PC-9 (cell line): ENCODE data around the gene SLC22A31. TPM values are rescaled to one million over a fixed set of nuclear protein-coding genes. Genes with fewer than 3 reads are reported as not detected.

Experiments
- BruUV-seq: library from RNA; stranded (reverse); fragments of 400-500 nt; replicated peaks from 2 replicates; lab custom pipeline; 2021; lab: Mats Ljungman, UMichigan
- CTCF ChIA-PET: fragments of 300-600 bp; sonication (Branson Sonifier 250); formaldehyde crosslinking; loops from one replicate; lab custom pipeline; 2022; ENCODE audit warnings: antibody characterized with exemption; lab: Charles Lee
- POLR2A ChIA-PET: fragments of 300-600 bp; sonication (Branson Sonifier 250); formaldehyde crosslinking; loops from one replicate; lab custom pipeline; 2022; ENCODE audit warnings: antibody characterized with exemption; ENCODE audit not compliant: unreplicated experiment; lab: Charles Lee
- DNase-seq, 2 experiments: peaks; one replicate each; pipeline versions ENCODE4 v3.0.0 to v3.0.0-alpha.2; 2015 to 2022; ENCODE audit warnings: mixed read lengths in 1 of 2
- H2AFZ ChIP-seq: fragments of 200-600 bp; sonication (generic); 2 replicates; pipeline ENCODE4 v1.8.1; 2017; ENCODE audit warnings: antibody characterized with exemption
- H3F3A ChIP-seq: fragments of 200-600 bp; sonication (generic); 2 replicates; pipeline ENCODE4 v1.8.1; 2017; ENCODE audit warnings: antibody characterized with exemption, mild to moderate bottlenecking, low read depth; ENCODE audit not compliant: insufficient read depth
- H3K27ac ChIP-seq: fragments of 200-600 bp; sonication (generic); 2 replicates; pipeline ENCODE4 v1.6.1; 2016; ENCODE audit warnings: mixed run types
- H3K27me3 ChIP-seq: fragments of 200-600 bp; sonication (generic); 2 replicates; pipeline ENCODE4 v1.6.1; 2016; ENCODE audit warnings: low read depth, mixed run types; ENCODE audit not compliant: insufficient read depth
- H3K36me3 ChIP-seq: fragments of 200-600 bp; sonication (generic); 2 replicates; pipeline ENCODE4 v1.6.1; 2016; ENCODE audit warnings: low read depth, mixed run types
- H3K4me1 ChIP-seq: fragments of 200-600 bp; sonication (generic); replicated peaks from 2 replicates; pipeline ENCODE4 v1.6.1; 2016; ENCODE audit warnings: mixed run types; ENCODE audit not compliant: insufficient read depth
- H3K4me2 ChIP-seq: fragments of 200-600 bp; sonication (generic); 2 replicates; pipeline ENCODE4 v1.6.1; 2017; ENCODE audit warnings: mixed run types
- H3K4me3 ChIP-seq: fragments of 200-600 bp; sonication (generic); 2 replicates; pipeline ENCODE4 v1.6.1; 2016; ENCODE audit warnings: mixed run types
- H3K79me2 ChIP-seq: fragments of 200-600 bp; sonication (generic); 2 replicates; pipeline ENCODE4 v1.6.1; 2017; ENCODE audit warnings: low read depth, mixed run types
- H3K9me2 ChIP-seq: fragments of 200-600 bp; sonication (generic); 2 replicates; pipeline ENCODE4 v1.8.1; 2017; ENCODE audit warnings: mild to moderate bottlenecking; ENCODE audit not compliant: insufficient read depth
- H3K9me3 ChIP-seq: fragments of 200-600 bp; sonication (generic); 2 replicates; pipeline ENCODE4 v1.8.1; 2016; ENCODE audit warnings: low read depth; ENCODE audit not compliant: insufficient read depth
- H4K20me1 ChIP-seq: fragments of 200-600 bp; sonication (generic); 2 replicates; pipeline ENCODE4 v1.8.1; 2017; ENCODE audit not compliant: insufficient read depth
- CTCF ChIP-seq: fragments of 200-600 bp; sonication (generic); conservative IDR thresholded peaks from 2 replicates; pipeline ENCODE4 v1.6.1; 2017; ENCODE audit warnings: mixed run types, antibody characterized with exemption, mild to moderate bottlenecking, moderate library complexity
- EZH2 ChIP-seq: fragments of 200-600 bp; sonication (generic); IDR thresholded peaks from 2 replicates; pipeline ENCODE4 v1.8.0; 2017; ENCODE audit warnings: antibody characterized with exemption, low read depth
- intact Hi-C: fragments of 100-400 bp; cut with micrococcal nuclease; formaldehyde crosslinking; loops from one replicate; pipeline ENCODE4 v1.10.0; 2022; ENCODE audit not compliant: unreplicated experiment
- total RNA-seq: library from RNA; stranded (reverse); gene quantifications from 2 replicates; pipeline ENCODE4 v1.2.3, GENCODE V29; 2021

The SLC22A31 gene
- total RNA-seq, 1 experiment from 2014 or later: 2.5 TPM

- no peak for TF ChIP-seq EZH2
- TF ChIP-seq CTCF: no peak
- Histone ChIP-seq H3K4me1 (peaks cover 11% of the 10 kb centered on the region), H3K4me2 (no peak overlapping the region), H3F3A (peaks cover 11% of the 10 kb centered on the region; the same call in 1 of the 2 replicates), H3K36me3 (no peaks in the 10 kb centered on the region), H3K27me3 (peaks cover 35% of the 10 kb centered on the region), H3K27ac (no peak overlapping the region), H3K4me3 (no peak overlapping the region), H3K79me2 (no peaks in the 10 kb centered on the region), H4K20me1 (no peaks in the 10 kb centered on the region; the same call in 1 of the 2 replicates), H3K9me3 (no peaks in the 10 kb centered on the region), H3K9me2 (no peaks in the 10 kb centered on the region), H2AFZ (no peak overlapping the region)
- POLR2A ChIA-PET: no interaction called here
- no TSS peak for BruUV-seq
- DNase-seq: no peak
- CTCF ChIA-PET: no interaction called here
- intact Hi-C loops: loop anchor here (10.0 kb wide), 1 partner anchor 719 kb away; the partner anchor contains the start of gene ZFPM1
These were observed 26.1 kb downstream of the SLC22A31 start for GRCh38 chr16:89174055-89174827.

GRCh38 chr16:89173174-89173921, 27.0 kb downstream of the SLC22A31 start:
- H2AFZ ChIP-seq: no peak overlapping the region
- H4K20me1 ChIP-seq: no peaks in the 10 kb centered on the region; the same call in 1 of the 2 replicates
- no peak overlapping the region for H3K4me3 ChIP-seq
- intact Hi-C loops: loop anchor here (10.0 kb wide), 1 partner anchor 719 kb away; the partner anchor contains the start of gene ZFPM1
- H3K27me3 ChIP-seq: peaks cover 35% of the 10 kb centered on the region
- ChIA-PET CTCF (interaction anchor here (0.6 kb wide), 1 partner anchor 736 kb away, joined by 4 read pairs; no protein-coding TSS in a partner anchor), POLR2A (no interaction called here)
- no TSS peak for BruUV-seq
- no peaks in the 10 kb centered on the region for H3K36me3 ChIP-seq
- no peaks in the 10 kb centered on the region for H3K9me3 ChIP-seq
- TF ChIP-seq CTCF (no peak), EZH2 (no peak)
- no peak overlapping the region for H3K4me2 ChIP-seq
- peaks cover 11% of the 10 kb centered on the region for H3K4me1 ChIP-seq
- peaks cover 11% of the 10 kb centered on the region; the same call in 1 of the 2 replicates for H3F3A ChIP-seq
- DNase-seq: no peak
- H3K79me2 ChIP-seq: no peaks in the 10 kb centered on the region
- no peak overlapping the region for H3K27ac ChIP-seq
- no peaks in the 10 kb centered on the region for H3K9me2 ChIP-seq

- DNase-seq: no peak
- Histone ChIP-seq H4K20me1 (no peaks in the 10 kb centered on the region; the same call in 1 of the 2 replicates), H3K9me3 (no peaks in the 10 kb centered on the region), H2AFZ (no peak overlapping the region), H3K4me1 (peaks cover 11% of the 10 kb centered on the region), H3K4me2 (no peak overlapping the region), H3K4me3 (no peak overlapping the region), H3K79me2 (no peaks in the 10 kb centered on the region), H3K27me3 (peaks cover 32% of the 10 kb centered on the region), H3K36me3 (no peaks in the 10 kb centered on the region), H3K9me2 (no peaks in the 10 kb centered on the region), H3K27ac (no peak overlapping the region), H3F3A (peaks cover 11% of the 10 kb centered on the region; the same call in 1 of the 2 replicates)
- no peak for TF ChIP-seq EZH2
- no peak for TF ChIP-seq CTCF
- POLR2A ChIA-PET: no interaction called here
- CTCF ChIA-PET: interaction anchor here (0.6 kb wide), 1 partner anchor 735 kb away, joined by 4 read pairs; no protein-coding TSS in a partner anchor
- no TSS peak for BruUV-seq
- intact Hi-C loops: loop anchor here (10.0 kb wide), 1 partner anchor 718 kb away; the partner anchor contains the start of gene ZFPM1
These were observed 27.7 kb downstream of the SLC22A31 start for GRCh38 chr16:89172528-89173173.
